IMR-90 (cell line): ENCODE measurements around the gene ERAP2. TPM values are rescaled to one million over a fixed set of nuclear protein-coding genes. Genes with fewer than 3 reads are reported as not detected.
A peak's percentile ranks its signal among the peaks of the same experiment; 100 is the strongest.

Experiments used
- ATAC-seq: fragments of 200-7000 bp; cut with Tn5 transposase; 2 replicates; pipeline ENCODE4 v1.9.1; 2020; ENCODE audit warnings: low read depth, mild to moderate bottlenecking, moderate library complexity
- BruUV-seq: library from RNA; stranded (reverse); fragments of 400-500 nt; replicated peaks from 2 replicates; lab custom pipeline; 2021; lab: Mats Ljungman, UMichigan
- CTCF ChIA-PET: fragments of 300-600 bp; formaldehyde crosslinking; extraction: SDS; loops from one replicate; lab custom pipeline; 2021; ENCODE audit warnings: antibody characterized with exemption; lab: Yijun Ruan, JAX
- POLR2A ChIA-PET: fragments of 300-600 bp; sonication (Branson Sonifier 250); formaldehyde crosslinking; loops from one replicate; lab custom pipeline; 2022; ENCODE audit warnings: antibody characterized with exemption; ENCODE audit not compliant: unreplicated experiment; lab: Charles Lee
- DNase-seq: peaks from one replicate; pipeline ENCODE4 v3.0.0; 2013
- H2AFZ ChIP-seq: replicated peaks from 2 replicates; pipeline ENCODE3; 2013; ENCODE audit warnings: low read length, mild to moderate bottlenecking; ENCODE audit not compliant: poor library complexity
- H2AK5ac ChIP-seq: 2 replicates; pipeline ENCODE4 v1.6.1; 2013; ENCODE audit warnings: low read depth, low read length, inconsistent platforms
- H2AK9ac ChIP-seq: replicated peaks from 2 replicates; pipeline ENCODE3; 2013; ENCODE audit warnings: mild to moderate bottlenecking, low read depth, low read length, moderate library complexity; ENCODE audit not compliant: poor library complexity
- H2BK120ac ChIP-seq: 2 replicates; pipeline ENCODE4 v1.6.1; 2013; ENCODE audit warnings: low read depth, low read length, inconsistent platforms
- H2BK15ac ChIP-seq: 3 replicates; pipeline ENCODE4 v1.6.1; 2013; ENCODE audit warnings: low read depth, low read length, inconsistent platforms
- H2BK20ac ChIP-seq: 2 replicates; pipeline ENCODE4 v1.6.1; 2013; ENCODE audit warnings: low read depth, mild to moderate bottlenecking, inconsistent platforms, low read length, moderate library complexity
- H2BK5ac ChIP-seq: 2 replicates; pipeline ENCODE4 v1.6.1; 2013; ENCODE audit warnings: mild to moderate bottlenecking, low read depth, low read length, inconsistent platforms; ENCODE audit not compliant: poor library complexity, severe bottlenecking
- H3K14ac ChIP-seq: replicated peaks from 2 replicates; pipeline ENCODE4 v1.6.1; 2013; ENCODE audit warnings: low read depth, low read length, inconsistent platforms
- H3K18ac ChIP-seq: 2 replicates; pipeline ENCODE4 v1.6.1; 2013; ENCODE audit warnings: low read depth, low read length, control low read depth
- H3K23ac ChIP-seq: 2 replicates; pipeline ENCODE4 v1.6.1; 2013; ENCODE audit warnings: low read depth, low read length, inconsistent platforms
- H3K27ac ChIP-seq: 2 replicates; pipeline ENCODE4 v1.5.1; 2013; ENCODE audit warnings: mild to moderate bottlenecking, control low read depth, low read length; ENCODE audit not compliant: insufficient read depth
- H3K27me3 ChIP-seq: 2 replicates; pipeline ENCODE4 v1.6.1; 2013; ENCODE audit warnings: low read length; ENCODE audit not compliant: control insufficient read depth, insufficient read depth
- H3K36me3 ChIP-seq: 2 replicates; pipeline ENCODE4 v1.6.1; 2013; ENCODE audit warnings: low read length, mixed read lengths; ENCODE audit not compliant: control insufficient read depth, insufficient read depth
- H3K4ac ChIP-seq: 2 replicates; pipeline ENCODE4 v1.6.1; 2013; ENCODE audit warnings: low read depth, low read length, inconsistent platforms
- H3K4me1 ChIP-seq: 2 replicates; pipeline ENCODE4 v1.6.1; 2013; ENCODE audit warnings: low read length, mixed read lengths; ENCODE audit not compliant: control insufficient read depth, insufficient read depth
- H3K4me2 ChIP-seq: 2 replicates; pipeline ENCODE4 v1.6.1; 2013; ENCODE audit warnings: low read depth, mild to moderate bottlenecking, control low read depth, low read length, moderate library complexity
- H3K4me3 ChIP-seq: 2 replicates; pipeline ENCODE4 v1.5.1; 2013; ENCODE audit warnings: low read depth, mild to moderate bottlenecking, control low read depth, low read length, moderate library complexity; ENCODE audit not compliant: insufficient read depth
- H3K56ac ChIP-seq: 2 replicates; pipeline ENCODE4 v1.6.1; 2013; ENCODE audit warnings: low read length, inconsistent platforms; ENCODE audit not compliant: insufficient read depth; ENCODE audit errors: extremely low read depth
- H3K79me1 ChIP-seq, 2 experiments: 2 replicates each; pipeline ENCODE4 v1.6.1; 2013; ENCODE audit warnings: low read length in 2 of 2, inconsistent platforms in 1 of 2, low read depth in 1 of 2
- H3K9ac ChIP-seq: 2 replicates; pipeline ENCODE4 v1.6.1; 2013; ENCODE audit warnings: low read depth, low read length, control low read depth
- H3K9me1 ChIP-seq: 2 replicates; pipeline ENCODE4 v1.6.1; 2013; ENCODE audit warnings: low read length, inconsistent platforms; ENCODE audit not compliant: insufficient read depth
- H3K9me3 ChIP-seq: 2 replicates; pipeline ENCODE4 v1.6.1; 2013; ENCODE audit warnings: low read length; ENCODE audit not compliant: control insufficient read depth, insufficient read depth
- H4K20me1 ChIP-seq: 2 replicates; pipeline ENCODE4 v1.6.1; 2013; ENCODE audit warnings: low read length, inconsistent platforms; ENCODE audit not compliant: insufficient read depth
- H4K5ac ChIP-seq: 2 replicates; pipeline ENCODE4 v1.6.1; 2013; ENCODE audit warnings: mild to moderate bottlenecking, low read depth, low read length, control low read depth
- H4K8ac ChIP-seq, 2 experiments: 2 replicates each; pipeline ENCODE4 v1.6.1; 2013; ENCODE audit warnings: low read depth in 2 of 2, low read length in 2 of 2, control low read depth in 1 of 2, inconsistent platforms in 1 of 2
- H4K91ac ChIP-seq: 2 replicates; pipeline ENCODE4 v1.6.1; 2013; ENCODE audit warnings: low read depth, low read length, inconsistent platforms; ENCODE audit not compliant: insufficient read depth
- CEBPB ChIP-seq: IDR thresholded peaks from 2 replicates; pipeline ENCODE4 v1.6.1; 2012; ENCODE audit warnings: low read depth, low read length, improper control_type of control experiment
- RFX5 ChIP-seq: IDR thresholded peaks from 2 replicates; pipeline ENCODE4 v1.8.0; 2012; ENCODE audit warnings: low read depth, mild to moderate bottlenecking, low read length, moderate library complexity
- WGBS, 2 experiments: methylation state at CpG; one replicate each; pipeline versions ENCODE4 v1.1.5 to v1.1.7; 2013; ENCODE audit warnings: missing lambda C conversion rate in 2 of 2; ENCODE audit not compliant: insufficient read length in 1 of 2; ENCODE audit errors: extremely low coverage in 2 of 2; 5-methylcytosine and 5-hydroxymethylcytosine counted together
- dilution Hi-C: fragments of 300-500 bp; cut with HindIII; formaldehyde crosslinking; loops from one replicate; pipeline ENCODE4 v1.14.3; 2018; ENCODE audit warnings: low sequenced_read_pairs; ENCODE audit not compliant: unreplicated experiment
- in situ Hi-C: fragments of 300-500 bp; cut with MboI; formaldehyde crosslinking; loops from 3 replicates; pipeline ENCODE4 v1.14.3; 2019; ENCODE audit warnings: low sequenced_read_pairs, inconsistent platforms, mixed read lengths
- intact Hi-C: fragments of 100-400 bp; cut with micrococcal nuclease; formaldehyde crosslinking; loops from 2 replicates; pipeline ENCODE4 v1.10.0; 2022
- polyA plus RNA-seq, 3 experiments: library from polyadenylated mRNA; depleted of rRNA; stranded (reverse); fragments of >200 nt; gene quantifications; 2 replicates each; pipeline ENCODE4 v1.2.3, GENCODE V29; 2012; ENCODE audit warnings: low replicate concordance in 1 of 3
- total RNA-seq: library from RNA; depleted of rRNA; stranded (reverse); fragments of >200 nt; gene quantifications from 2 replicates; pipeline ENCODE4 v1.2.3, GENCODE V29; 2012

ERAP2 gene
- total and polyA plus RNA-seq, 2 of the 4 experiments (the other 2 are of a cell fraction): 10.6 to 21.3 TPM

GRCh38 chr5:96952118-96952750 lies 75.9 kb downstream of the ERAP2 start:
- no peak overlapping the region for H4K91ac ChIP-seq
- POLR2A ChIA-PET: no interaction called here
- H3K18ac ChIP-seq: no peak overlapping the region
- dilution Hi-C loops: no loop called here
- WGBS, 2 experiments: no CpG with 5 or more reads among the region's 3 CpGs
- ATAC-seq (no peak), DNase-seq (no peak)
- no peak overlapping the region for H3K9ac ChIP-seq
- H3K4me2 ChIP-seq: no peak overlapping the region
- no peaks in the 10 kb centered on the region for H3K27me3 ChIP-seq
- no peaks in the 10 kb centered on the region for H3K9me1 ChIP-seq
- no peak overlapping the region for H2BK20ac ChIP-seq
- H3K23ac ChIP-seq: no peak overlapping the region
- in situ Hi-C loops: no loop called here
- TF ChIP-seq CEBPB (0 out of 2 replicates have a peak, but pooled peaks have one; percentile 14), RFX5 (no peak)
- no peak overlapping the region for H2BK15ac ChIP-seq
- CTCF ChIA-PET: no interaction called here
- H2AK5ac ChIP-seq: no peak overlapping the region
- H2AFZ ChIP-seq: no peak overlapping the region
- no peak overlapping the region for H2BK120ac ChIP-seq
- no peaks in the 10 kb centered on the region for H3K9me3 ChIP-seq
- H3K27ac ChIP-seq: no peak overlapping the region
- no peak overlapping the region for H2BK5ac ChIP-seq
- no peak overlapping the region for H4K8ac ChIP-seq
- no peaks in the 10 kb centered on the region for H3K4me1 ChIP-seq
- H3K56ac ChIP-seq: no peak overlapping the region
- peaks cover 1% of the 10 kb centered on the region; the same call in 1 of the 2 replicates for H3K36me3 ChIP-seq
- H2AK9ac ChIP-seq: no peak overlapping the region
- H4K5ac ChIP-seq: no peak overlapping the region
- intact Hi-C loops: no loop called here
- no peaks in the 10 kb centered on the region; the same call in 1 of the 2 replicates for H4K20me1 ChIP-seq
- H3K14ac ChIP-seq: no peak overlapping the region
- H3K4me3 ChIP-seq: no peak overlapping the region
- BruUV-seq: no TSS peak
- H3K79me1 ChIP-seq: peaks cover 12 to 25% of the 10 kb centered on the region in 2 experiments
- H3K4ac ChIP-seq: no peak overlapping the region
